Measurements from ENCODE around the gene VPS8.

VPS8 gene

DNA sequence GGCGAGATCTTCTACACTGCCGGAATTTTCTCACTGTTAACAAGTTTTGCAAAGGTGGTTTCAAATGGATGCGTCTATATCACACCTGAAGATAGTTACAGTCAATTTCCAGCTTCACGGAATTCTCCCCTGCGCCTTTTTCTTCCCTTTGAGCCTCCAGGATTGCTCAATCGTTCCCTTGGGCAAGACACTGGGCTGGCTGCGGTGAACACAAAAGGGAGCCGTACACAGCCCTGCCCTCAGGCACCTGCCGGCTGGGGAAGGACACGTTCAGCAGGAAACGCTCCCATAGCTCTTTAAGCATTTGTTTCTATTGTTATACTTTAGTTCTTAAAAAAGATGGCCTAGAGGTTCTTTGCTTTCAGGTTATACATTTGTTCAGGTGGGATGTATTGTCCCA lies 255.2 kb downstream of the VPS8 start:
- Mint-ChIP-seq H3K27ac (no peak overlapping the region), H3K27me3 (no peaks in the 10 kb centered on the region), H3K4me1 (no peaks in the 10 kb centered on the region), H3K4me3 (no peak overlapping the region), H3K36me3 (no peaks in the 10 kb centered on the region), H3K9me3 (no peaks in the 10 kb centered on the region)
- no peak for ATAC-seq

DNA sequence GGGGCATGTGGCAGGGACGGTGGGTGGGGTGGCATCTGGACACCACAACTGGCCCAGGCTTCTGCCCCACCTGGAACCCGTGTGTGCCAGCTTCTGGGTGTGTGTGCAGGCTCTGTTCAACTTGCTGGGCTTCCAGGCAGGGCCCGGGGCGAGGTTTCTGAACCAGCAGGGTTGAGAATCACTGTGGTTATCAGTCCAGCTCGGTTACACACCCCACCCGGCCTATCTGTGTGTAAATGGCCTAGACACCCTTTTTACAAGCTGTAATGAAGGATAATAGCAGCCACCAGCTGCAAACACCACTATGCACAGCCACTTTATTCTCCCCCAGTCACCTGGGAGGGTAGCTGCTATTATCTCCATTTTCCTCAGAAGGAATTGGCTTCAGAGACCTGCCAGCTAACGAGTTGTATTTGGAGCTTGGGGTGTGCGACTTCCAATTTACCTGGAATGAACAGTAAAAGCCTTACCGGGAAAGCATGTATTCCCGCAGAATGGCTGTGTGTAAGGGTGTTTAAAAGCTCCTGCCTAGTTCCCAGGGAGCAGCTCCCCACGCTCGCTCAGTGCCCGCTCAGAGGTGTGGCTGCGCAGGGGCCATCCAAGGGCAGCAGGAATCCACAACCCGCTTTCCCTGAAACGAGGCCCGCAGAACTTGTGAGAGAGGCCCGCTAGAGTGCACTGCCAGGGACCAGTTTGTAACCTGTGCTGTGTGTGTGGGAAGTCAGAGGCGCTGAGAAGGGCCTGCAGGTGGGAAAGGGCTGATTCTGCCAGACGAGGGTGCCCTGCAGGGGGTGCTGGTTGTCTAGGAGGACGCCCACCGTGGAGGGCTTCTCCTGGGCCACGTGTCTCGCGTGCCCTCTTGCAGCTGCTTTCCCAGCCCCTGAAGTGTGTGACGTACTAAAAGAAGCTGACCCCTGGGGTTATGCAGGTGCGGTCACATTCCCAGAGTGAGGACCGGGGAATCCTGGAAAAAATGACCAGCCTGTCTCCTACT lies 257.4 kb downstream of the VPS8 start:
- Mint-ChIP-seq H3K4me3 (no peak overlapping the region), H3K27ac (no peak overlapping the region), H3K36me3 (no peaks in the 10 kb centered on the region), H3K9me3 (no peaks in the 10 kb centered on the region), H3K4me1 (no peaks in the 10 kb centered on the region), H3K27me3 (peaks cover 8% of the 10 kb centered on the region)
- ATAC-seq = peak; percentile 6

DNA sequence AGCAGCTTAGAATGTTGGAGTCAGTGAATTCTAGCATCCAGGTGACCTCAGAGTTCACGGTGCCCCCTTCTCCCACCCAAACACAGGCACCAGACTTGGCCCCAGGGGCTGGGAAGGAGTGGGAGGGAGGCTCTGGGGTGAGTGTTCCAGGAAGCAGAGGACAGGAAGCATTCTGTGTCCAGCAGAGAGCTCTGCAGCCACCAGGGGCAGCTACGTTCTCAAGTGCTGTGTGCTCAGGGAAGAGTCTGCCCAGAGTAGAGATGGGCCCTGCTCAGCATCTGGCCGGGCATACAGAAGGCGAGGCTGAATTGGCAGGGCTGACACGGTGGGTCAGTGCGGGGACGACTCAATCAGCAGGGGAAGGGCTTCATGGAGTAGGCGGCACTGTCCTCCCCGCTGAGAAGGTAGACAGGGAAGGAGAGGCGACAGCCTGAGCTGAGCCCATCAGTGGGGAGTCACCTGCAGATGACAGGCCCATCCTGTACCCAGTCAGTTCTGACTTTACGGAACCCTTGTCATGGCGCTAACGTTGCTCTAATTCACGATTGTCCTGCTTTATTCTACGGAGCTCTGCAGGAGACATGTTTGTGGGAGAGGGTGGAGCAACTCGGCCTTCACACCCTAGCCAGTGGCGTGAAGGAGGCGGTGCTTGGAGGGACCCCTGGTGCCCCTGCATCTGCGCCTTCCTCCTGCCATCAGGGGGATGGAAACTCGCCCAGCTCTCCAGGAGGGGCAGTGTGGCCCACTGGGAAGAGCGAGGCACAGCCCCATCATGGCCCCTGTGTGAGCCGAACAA lies 258.7 kb downstream of the VPS8 start:
- H3K4me1 Mint-ChIP-seq = no peaks in the 10 kb centered on the region
- no peak overlapping the region for H3K27ac Mint-ChIP-seq
- no peak overlapping the region for H3K4me3 Mint-ChIP-seq
- H3K27me3 Mint-ChIP-seq = peaks cover 19% of the 10 kb centered on the region
- no peak for ATAC-seq
- H3K9me3 Mint-ChIP-seq = no peaks in the 10 kb centered on the region
- no peaks in the 10 kb centered on the region for H3K36me3 Mint-ChIP-seq

DNA sequence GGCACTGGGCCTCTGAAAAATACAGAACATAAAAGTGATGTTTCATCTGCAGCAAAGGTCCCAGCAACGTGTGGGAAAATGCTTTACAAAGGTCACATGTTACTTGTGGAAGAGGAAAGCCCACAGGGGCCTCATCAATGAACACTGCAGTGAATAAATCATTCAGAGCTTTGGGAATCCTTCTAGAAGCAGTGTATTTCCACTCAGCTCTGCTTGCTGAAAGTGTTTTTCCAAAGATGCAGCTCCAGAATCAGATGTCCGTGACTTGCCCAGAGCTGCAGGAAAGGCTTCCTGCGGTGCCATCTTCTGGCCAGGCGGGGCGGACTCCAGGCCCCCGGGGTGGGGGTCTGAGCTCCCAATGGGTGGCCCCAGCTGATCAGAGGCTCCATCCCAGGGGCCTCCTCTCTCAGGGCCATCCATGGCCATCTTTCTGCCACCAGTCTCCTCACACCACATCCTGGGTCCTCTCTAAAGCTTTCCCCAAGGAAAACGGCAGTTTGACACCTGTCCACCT lies 259.4 kb downstream of the VPS8 start:
- no peaks in the 10 kb centered on the region for H3K36me3 Mint-ChIP-seq
- peaks cover 22% of the 10 kb centered on the region for H3K27me3 Mint-ChIP-seq
- ATAC-seq = no peak
- no peaks in the 10 kb centered on the region for H3K9me3 Mint-ChIP-seq
- H3K27ac Mint-ChIP-seq = no peak overlapping the region
- H3K4me1 Mint-ChIP-seq = no peaks in the 10 kb centered on the region
- H3K4me3 Mint-ChIP-seq = no peak overlapping the region

DNA sequence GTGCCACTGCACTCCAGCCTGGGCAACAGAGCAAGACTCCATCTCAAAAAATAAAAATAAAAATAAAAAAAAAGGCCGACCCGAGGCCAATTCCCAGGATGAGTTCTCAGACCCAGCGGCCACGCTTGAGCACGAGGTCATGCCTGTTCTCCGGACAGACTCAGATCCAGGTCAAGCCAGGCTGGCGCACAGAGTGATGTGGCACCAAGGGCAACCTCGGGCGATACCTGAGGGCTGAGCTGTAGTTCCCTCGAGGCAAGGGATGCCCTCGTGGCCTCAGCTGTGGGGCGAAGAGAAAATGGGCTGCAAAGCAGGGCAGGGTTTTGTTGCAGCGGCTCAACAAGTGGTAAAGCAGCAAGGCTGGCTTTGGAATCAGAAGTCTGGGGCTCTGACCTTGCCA lies 263.6 kb downstream of the VPS8 start:
- ATAC-seq = no peak
- no peak overlapping the region for H3K27ac Mint-ChIP-seq
- no peaks in the 10 kb centered on the region for H3K4me1 Mint-ChIP-seq
- no peaks in the 10 kb centered on the region for H3K9me3 Mint-ChIP-seq
- H3K36me3 Mint-ChIP-seq = no peaks in the 10 kb centered on the region
- H3K4me3 Mint-ChIP-seq = no peak overlapping the region
- H3K27me3 Mint-ChIP-seq = peaks cover 32% of the 10 kb centered on the region

DNA sequence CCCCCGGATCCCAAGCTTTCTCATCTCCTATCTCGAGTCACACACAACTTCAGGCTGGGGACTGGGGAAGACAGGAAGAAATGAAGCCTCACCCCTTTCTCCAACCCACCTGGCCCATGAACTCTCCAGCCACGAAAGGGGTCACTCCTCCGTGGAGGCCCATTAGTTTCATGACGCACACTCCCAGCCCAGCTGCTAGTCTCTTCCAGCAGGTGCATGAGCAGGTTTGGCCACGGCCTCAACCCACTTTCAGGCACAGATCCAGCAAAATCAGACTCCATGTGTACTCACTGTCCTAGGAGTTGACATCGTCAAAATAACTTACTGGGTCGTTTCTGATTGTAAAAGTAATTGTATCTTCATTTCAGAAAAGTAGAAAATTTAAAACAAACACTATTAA lies 264.3 kb downstream of the VPS8 start:
- Mint-ChIP-seq H3K9me3 (no peaks in the 10 kb centered on the region), H3K4me1 (no peaks in the 10 kb centered on the region), H3K27me3 (peaks cover 39% of the 10 kb centered on the region), H3K4me3 (no peak overlapping the region), H3K27ac (no peak overlapping the region), H3K36me3 (no peaks in the 10 kb centered on the region)
- ATAC-seq = no peak

DNA sequence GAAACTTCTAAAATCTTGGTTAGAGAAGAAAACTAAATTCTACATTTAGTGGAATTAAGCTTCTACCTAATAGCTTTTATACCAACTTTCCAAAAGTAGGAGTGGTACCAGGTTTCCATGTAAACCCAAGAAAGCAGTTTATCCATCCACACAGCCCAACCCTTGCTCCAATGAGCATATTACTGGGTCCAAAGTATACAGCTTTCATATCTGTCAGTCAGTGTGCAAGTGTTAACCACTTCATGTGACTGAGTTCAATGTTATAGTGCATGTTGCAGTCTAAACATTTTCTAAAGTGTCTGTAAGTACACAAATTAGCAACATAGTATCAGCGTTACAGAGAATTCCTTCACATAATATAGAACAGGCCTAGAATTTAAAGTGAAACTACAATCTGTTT lies 267.7 kb downstream of the VPS8 start:
- no peak overlapping the region for H3K27ac Mint-ChIP-seq
- no peaks in the 10 kb centered on the region for H3K36me3 Mint-ChIP-seq
- no peak for ATAC-seq
- H3K4me1 Mint-ChIP-seq = no peaks in the 10 kb centered on the region
- H3K4me3 Mint-ChIP-seq = no peak overlapping the region
- H3K9me3 Mint-ChIP-seq = no peaks in the 10 kb centered on the region
- peaks cover 30% of the 10 kb centered on the region for H3K27me3 Mint-ChIP-seq

DNA sequence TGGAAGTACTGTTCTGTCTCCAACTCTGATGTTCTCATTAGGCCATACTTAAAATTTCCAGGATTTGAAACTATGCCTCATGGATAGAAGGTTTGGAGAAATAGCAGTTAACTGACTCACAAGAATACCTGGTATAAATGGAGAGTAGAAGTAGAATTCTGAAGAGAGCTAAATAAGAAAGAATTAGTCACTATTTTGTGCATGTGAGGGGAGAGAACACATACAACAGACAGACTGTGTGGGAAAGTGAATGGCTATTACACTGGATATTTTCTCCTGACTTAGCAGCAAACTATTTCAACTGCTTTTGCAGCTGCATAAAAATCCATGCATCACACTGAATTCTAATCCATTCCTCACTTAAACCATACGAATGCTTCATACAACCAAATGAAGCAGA lies 269.6 kb downstream of the VPS8 start:
- H3K4me1 Mint-ChIP-seq = no peaks in the 10 kb centered on the region
- no peak overlapping the region for H3K4me3 Mint-ChIP-seq
- H3K9me3 Mint-ChIP-seq = no peaks in the 10 kb centered on the region
- no peak overlapping the region for H3K27ac Mint-ChIP-seq
- ATAC-seq = no peak
- peaks cover 15% of the 10 kb centered on the region for H3K27me3 Mint-ChIP-seq
- H3K36me3 Mint-ChIP-seq = no peaks in the 10 kb centered on the region

DNA sequence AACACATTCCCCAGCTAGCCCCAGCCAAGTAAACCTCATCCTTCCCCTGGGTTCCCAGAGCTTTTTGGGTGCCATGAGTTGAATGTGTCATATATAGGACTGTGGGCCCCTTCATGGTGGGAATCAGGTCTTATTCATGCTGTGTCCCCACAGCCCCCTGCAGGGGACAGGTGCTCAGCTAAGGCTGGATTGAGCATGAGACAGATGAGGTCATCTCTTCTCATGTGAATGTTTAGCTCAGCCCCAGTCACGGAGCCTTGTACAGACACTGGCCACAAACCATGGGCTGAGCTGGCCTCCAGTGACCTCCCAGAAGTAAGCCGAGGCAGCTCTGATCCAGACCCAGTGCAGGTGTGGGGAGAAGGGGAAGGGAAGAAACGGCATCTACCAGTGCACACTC lies 270.2 kb downstream of the VPS8 start:
- Mint-ChIP-seq H3K4me3 (no peak overlapping the region), H3K4me1 (no peaks in the 10 kb centered on the region), H3K9me3 (no peaks in the 10 kb centered on the region), H3K36me3 (no peaks in the 10 kb centered on the region), H3K27me3 (peaks cover 9% of the 10 kb centered on the region), H3K27ac (no peak overlapping the region)
- ATAC-seq = peak; percentile 24

DNA sequence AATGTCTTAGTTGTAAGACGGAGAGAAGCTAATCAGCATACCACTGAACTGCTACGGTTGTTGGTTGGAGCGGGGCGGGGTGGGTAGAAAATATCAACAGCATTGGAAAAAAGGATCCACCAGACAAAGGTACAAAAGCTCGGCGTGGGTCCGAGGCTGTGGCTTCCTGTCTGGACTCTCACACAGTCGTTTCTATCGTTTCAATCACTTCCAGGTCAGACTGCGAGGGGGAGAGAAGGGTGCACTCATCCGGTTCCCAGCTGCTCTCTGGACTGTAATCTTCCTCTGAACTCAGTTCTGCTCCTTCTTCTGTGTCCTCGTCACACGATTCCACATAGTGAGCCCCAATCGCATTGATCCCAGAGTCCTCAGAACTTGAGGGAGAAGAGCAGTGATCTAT lies 270.9 kb downstream of the VPS8 start:
- Mint-ChIP-seq H3K4me3 (no peak overlapping the region), H3K9me3 (no peaks in the 10 kb centered on the region), H3K27me3 (peaks cover 8% of the 10 kb centered on the region), H3K4me1 (no peaks in the 10 kb centered on the region), H3K36me3 (no peaks in the 10 kb centered on the region), H3K27ac (no peak overlapping the region)
- no peak for ATAC-seq

DNA sequence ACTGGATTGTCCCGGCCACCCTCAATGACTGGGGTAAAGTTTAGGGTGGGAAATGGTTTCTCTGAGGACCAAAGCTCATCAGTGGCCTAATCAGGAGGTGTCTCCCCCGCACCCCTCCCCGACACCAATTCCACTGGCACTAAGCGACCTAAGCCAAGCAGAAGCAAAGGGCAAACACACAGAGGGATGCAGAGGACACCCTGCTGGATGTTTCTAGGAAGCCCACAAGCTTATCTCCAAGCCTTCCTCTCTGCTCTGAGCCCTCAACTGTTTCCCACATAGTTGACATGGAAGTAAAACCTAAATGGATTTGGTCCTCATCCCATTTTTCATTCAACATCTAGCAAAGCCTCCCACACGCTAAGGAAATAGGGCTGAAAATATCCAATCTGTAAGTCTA lies 272.4 kb downstream of the VPS8 start:
- Mint-ChIP-seq H3K27me3 (peaks cover 8% of the 10 kb centered on the region), H3K4me3 (no peak overlapping the region), H3K9me3 (no peaks in the 10 kb centered on the region), H3K36me3 (no peaks in the 10 kb centered on the region), H3K4me1 (no peaks in the 10 kb centered on the region), H3K27ac (no peak overlapping the region)
- no peak for ATAC-seq

DNA sequence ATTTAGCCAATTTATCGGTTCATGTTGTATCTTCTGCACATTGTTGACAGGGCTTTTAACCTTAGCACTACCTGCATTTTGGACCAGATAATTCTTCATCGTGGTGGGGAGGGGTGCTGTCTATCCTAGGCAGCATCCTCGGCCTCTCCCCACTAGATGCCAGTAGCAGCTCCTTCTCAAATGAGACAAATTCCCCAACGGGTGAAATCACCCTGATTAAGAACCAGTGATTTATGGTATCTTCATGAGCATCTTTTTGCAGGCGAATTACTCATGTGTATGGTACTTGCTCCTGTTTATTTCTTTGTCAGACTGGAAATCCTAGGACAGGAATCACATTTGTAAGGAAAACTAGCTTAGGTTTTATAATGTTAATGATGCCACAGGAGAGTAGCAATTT lies 272.9 kb downstream of the VPS8 start:
- H3K27ac Mint-ChIP-seq = no peak overlapping the region
- ATAC-seq = no peak
- no peaks in the 10 kb centered on the region for H3K4me1 Mint-ChIP-seq
- H3K27me3 Mint-ChIP-seq = peaks cover 8% of the 10 kb centered on the region
- H3K36me3 Mint-ChIP-seq = no peaks in the 10 kb centered on the region
- H3K9me3 Mint-ChIP-seq = no peaks in the 10 kb centered on the region
- H3K4me3 Mint-ChIP-seq = no peak overlapping the region

DNA sequence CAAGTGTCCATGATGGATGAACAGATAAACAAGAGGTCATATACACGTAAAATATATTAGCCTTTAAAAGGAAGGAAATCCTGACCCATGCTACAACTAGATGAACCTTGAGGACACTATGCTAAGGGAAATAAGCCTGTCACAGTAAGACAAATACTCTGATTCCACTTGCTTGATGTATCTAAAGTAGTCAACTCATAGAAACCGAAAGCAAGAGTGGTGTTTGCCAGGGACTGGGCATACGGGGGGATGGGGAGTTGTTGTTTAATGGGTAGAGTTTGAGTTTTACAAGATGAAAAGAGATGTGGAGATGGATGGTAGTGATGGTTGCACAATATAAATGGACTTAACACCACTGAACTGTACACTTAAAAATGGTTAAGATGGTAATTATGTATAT lies 275.5 kb downstream of the VPS8 start:
- Mint-ChIP-seq H3K4me3 (no peak overlapping the region), H3K9me3 (no peaks in the 10 kb centered on the region), H3K27me3 (peaks cover 13% of the 10 kb centered on the region), H3K36me3 (no peaks in the 10 kb centered on the region), H3K27ac (no peak overlapping the region), H3K4me1 (no peaks in the 10 kb centered on the region)
- no peak for ATAC-seq

DNA sequence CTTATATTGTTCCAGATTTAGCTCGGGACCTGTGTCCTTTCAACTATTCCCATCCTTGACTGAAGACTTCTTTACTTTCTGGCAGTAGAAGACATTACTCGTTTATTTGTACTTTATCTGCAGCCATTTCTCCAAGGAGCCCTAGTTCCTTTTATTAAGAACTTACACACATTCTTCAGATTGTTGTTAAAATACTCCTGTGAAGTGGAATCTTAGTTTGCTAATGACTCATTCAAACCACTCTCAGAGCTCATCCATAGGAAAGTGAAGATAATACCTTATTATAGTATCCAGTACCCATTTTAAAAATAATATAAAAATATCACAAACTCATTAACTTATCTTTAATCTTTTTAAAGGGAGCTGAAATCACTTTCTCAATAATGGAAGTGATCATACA lies 277.4 kb downstream of the VPS8 start:
- no peaks in the 10 kb centered on the region for H3K36me3 Mint-ChIP-seq
- peaks cover 17% of the 10 kb centered on the region for H3K27me3 Mint-ChIP-seq
- no peaks in the 10 kb centered on the region for H3K4me1 Mint-ChIP-seq
- H3K27ac Mint-ChIP-seq = no peak overlapping the region
- no peaks in the 10 kb centered on the region for H3K9me3 Mint-ChIP-seq
- ATAC-seq = no peak
- no peak overlapping the region for H3K4me3 Mint-ChIP-seq

DNA sequence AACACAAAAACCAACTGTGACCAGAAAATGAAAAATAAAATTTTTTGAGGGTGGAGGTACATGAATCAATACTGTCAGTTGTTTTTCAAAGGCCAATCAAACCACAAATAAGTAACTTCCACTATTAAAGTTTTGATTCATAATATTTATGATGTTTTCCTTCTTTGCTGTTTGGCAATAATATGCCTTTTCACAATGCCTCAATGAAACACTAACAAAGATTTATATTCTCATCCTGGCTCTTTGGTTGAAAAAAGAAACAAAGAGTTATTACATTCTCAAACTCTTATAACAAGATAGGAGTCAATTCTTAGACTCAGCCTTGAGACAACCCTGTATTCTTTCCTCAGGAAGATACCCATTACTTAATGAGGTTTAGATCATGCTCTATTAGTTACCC lies 277.8 kb downstream of the VPS8 start:
- no peaks in the 10 kb centered on the region for H3K36me3 Mint-ChIP-seq
- no peak overlapping the region for H3K4me3 Mint-ChIP-seq
- H3K4me1 Mint-ChIP-seq = no peaks in the 10 kb centered on the region
- peaks cover 17% of the 10 kb centered on the region for H3K27me3 Mint-ChIP-seq
- H3K27ac Mint-ChIP-seq = no peak overlapping the region
- ATAC-seq = no peak
- H3K9me3 Mint-ChIP-seq = no peaks in the 10 kb centered on the region

DNA sequence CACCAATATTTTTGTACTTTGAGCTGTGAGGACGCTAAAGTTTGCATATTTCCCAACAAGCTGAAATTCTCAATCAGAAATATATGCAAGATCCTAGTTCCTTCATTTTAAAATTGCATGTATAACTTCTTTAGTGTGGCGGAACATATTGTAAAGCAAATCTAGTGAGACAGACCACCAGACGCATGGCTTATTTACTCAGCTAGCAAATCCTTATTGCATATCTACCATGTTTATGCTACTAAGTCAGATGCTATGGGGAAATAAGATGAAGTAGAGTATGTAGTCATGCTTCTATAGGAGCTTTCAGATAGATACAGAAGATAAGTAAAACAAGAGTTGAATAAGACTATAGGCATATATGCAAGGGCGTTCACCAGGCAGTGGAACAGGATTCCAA lies 278.8 kb downstream of the VPS8 start:
- H3K27me3 Mint-ChIP-seq = peaks cover 17% of the 10 kb centered on the region
- H3K4me1 Mint-ChIP-seq = no peaks in the 10 kb centered on the region
- no peaks in the 10 kb centered on the region for H3K36me3 Mint-ChIP-seq
- no peak overlapping the region for H3K4me3 Mint-ChIP-seq
- no peaks in the 10 kb centered on the region for H3K9me3 Mint-ChIP-seq
- no peak overlapping the region for H3K27ac Mint-ChIP-seq
- ATAC-seq = no peak
